Measurements from ENCODE around the gene INTS4. TPM values are rescaled to one million over a fixed set of nuclear protein-coding genes. Genes with fewer than 3 reads are reported as not detected.

The INTS4 gene
- 10 to 100 TPM; 30.3 to 41.5 (median 34.3) TPM for total RNA-seq

- no peak for TF ChIP-seq CTCF (IDR thresholded peaks at IDR 0.05; ENCODE audit: low read depth)
These were observed at the start of gene INTS4 for GRCh38 chr11:77994434-77995362. TSS of gene INTS4 (minus strand) at chr11:77994668. CDS start at chr11:77994643, 25 bp downstream.

GRCh38 chr11:78041843-78042440 is 47.5 kb upstream of the INTS4 start:
- no peak for TF ChIP-seq CTCF (IDR thresholded peaks at IDR 0.05; ENCODE audit: low read depth)

GRCh38 chr11:78040691-78041379 is 46.4 kb upstream of the INTS4 start:
- no peak for TF ChIP-seq CTCF (IDR thresholded peaks at IDR 0.05; ENCODE audit: low read depth)

GRCh38 chr11:78039919-78040671 is 45.6 kb upstream of the INTS4 start:
- TF ChIP-seq CTCF (IDR thresholded peaks at IDR 0.05; ENCODE audit: low read depth), result no peak

GRCh38 chr11:78039391-78039918 is 45.0 kb upstream of the INTS4 start:
- no peak for TF ChIP-seq CTCF (IDR thresholded peaks at IDR 0.05; ENCODE audit: low read depth)

- TF ChIP-seq CTCF (IDR thresholded peaks at IDR 0.05; ENCODE audit: low read depth), result no peak
These were observed 44.3 kb upstream of the INTS4 start for GRCh38 chr11:78038697-78039313.

Data from subcutaneous adipose tissue (tissue), 4 donors.